Activated gamma-delta T cell treated with Interleukin-2 at 50 U/mL for 16 hours (primary cell): ENCODE results near the gene ADAMTS10.
A peak's percentile ranks its signal among the peaks of the same experiment; 100 is the strongest.
"Not testable (repeated sequence)": the region's sequence is repeated elsewhere in the genome, so short reads cannot be mapped to it uniquely, and the experiment has no call there.

Experiments
- DNase-seq: peaks from one replicate; pipeline ENCODE4 v3.0.0-alpha.2; 2020

Gene ADAMTS10

DNA sequence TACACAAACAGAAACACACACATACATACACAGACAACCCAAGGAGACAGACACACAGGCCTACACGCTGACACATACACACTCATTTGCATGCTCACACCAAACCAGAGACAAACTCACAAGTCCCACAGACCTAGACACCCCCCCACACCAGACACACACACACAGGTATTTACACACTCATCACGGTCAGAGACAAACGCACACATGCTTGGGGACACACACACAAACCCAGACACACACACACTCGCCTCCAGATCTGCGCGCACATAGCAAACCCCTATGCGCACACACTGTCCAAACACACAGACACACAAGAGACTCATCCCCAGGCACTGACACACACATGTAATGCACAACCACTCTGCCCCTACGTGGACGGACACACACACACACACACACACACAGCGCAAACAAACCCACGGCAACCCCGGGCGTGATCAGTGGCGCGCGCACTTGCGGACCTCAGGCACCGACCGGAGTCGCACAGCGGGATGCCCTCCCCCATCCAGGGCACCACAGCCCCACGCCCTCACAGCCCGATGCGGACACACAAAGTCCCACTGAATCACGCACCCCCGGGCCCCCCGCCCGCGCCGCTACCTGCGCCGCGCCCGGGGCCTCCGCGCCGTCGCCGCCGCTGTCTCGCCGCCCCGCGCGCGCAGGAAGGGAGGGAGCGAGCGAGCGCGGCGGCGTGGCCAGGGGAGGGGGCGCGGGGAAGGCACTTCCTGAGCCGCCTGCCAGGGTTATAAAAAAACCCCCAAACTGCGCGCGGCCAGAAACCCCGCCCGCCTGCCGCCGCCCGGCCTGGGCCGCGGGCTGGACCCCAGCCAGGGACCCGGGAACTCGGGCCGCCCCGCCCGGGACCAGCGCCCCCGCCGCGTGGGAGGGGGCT lies at the start of gene ADAMTS10:
ADAMTS10 (minus strand) TSS at position 675 of the 895 bp plus-strand sequence. CDS start 5,005 bp downstream, outside the sequence.
- peak; percentile 42 for DNase-seq

GRCh38 chr19:8659905-8660304 lies 49.4 kb upstream of the ADAMTS10 start:
- no peak for DNase-seq

DNA sequence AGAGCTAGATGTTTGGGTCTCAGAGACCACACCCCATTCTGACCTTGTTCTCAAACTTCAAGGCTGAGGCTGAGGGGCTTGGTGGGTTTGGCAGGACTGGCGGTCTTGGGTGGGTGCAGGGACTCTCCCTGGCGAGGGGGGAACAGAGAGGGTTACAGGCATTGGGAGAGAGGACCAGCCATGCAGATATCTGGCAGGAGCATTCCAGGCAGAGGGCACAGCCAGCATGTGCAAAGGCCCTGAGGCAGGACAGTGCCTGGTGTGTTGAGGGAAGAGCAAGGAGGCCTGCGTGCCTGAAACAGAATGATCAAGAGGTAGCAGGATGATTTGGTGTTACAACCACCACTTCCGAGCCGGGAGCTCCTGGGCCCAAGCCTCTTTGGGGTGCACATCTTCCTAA lies 47.4 kb upstream of the ADAMTS10 start:
- no peak for DNase-seq

GRCh38 chr19:8655340-8655709 lies 44.8 kb upstream of the ADAMTS10 start:
- peak; percentile 50 for DNase-seq

DNA sequence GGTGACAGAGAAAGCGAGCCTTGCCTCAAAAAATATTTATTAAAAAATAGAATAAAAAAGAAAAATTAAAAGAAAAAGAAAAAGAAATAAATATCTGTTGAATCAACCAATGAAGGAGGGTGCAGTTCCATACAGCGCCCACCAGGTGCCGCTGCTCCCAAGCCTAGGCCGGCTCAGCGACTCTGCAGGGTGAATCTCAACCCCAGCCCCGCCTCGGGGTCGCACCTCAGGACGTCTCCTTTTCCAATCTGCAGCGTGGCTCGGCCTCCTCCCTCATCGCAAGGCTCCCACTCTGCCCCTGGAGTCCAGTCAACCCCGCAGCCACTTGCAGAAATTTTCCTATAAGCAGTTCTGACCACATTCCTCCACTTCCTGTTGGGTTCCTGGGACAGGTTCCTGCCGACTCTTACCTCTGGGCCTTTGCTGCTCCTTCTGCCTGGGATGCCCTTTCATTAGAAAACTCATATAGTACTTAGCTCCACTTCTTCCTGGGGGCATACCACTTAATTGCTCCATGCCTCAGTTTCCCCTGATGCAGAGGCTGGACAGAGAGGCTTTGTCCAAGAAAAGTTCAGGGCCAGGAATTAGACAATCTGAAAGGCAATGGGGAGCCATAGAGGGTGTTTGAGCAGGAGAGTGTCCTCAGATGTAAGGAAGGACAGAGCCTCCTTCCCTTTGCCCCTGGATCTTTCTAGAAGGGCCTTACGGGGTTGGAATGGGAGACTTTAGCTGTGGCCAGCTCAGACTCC lies 44.2 kb upstream of the ADAMTS10 start:
- DNase-seq: peak; percentile 70

- DNase-seq: no peak
These were observed 37.7 kb upstream of the ADAMTS10 start for GRCh38 chr19:8648240-8648639.

DNA sequence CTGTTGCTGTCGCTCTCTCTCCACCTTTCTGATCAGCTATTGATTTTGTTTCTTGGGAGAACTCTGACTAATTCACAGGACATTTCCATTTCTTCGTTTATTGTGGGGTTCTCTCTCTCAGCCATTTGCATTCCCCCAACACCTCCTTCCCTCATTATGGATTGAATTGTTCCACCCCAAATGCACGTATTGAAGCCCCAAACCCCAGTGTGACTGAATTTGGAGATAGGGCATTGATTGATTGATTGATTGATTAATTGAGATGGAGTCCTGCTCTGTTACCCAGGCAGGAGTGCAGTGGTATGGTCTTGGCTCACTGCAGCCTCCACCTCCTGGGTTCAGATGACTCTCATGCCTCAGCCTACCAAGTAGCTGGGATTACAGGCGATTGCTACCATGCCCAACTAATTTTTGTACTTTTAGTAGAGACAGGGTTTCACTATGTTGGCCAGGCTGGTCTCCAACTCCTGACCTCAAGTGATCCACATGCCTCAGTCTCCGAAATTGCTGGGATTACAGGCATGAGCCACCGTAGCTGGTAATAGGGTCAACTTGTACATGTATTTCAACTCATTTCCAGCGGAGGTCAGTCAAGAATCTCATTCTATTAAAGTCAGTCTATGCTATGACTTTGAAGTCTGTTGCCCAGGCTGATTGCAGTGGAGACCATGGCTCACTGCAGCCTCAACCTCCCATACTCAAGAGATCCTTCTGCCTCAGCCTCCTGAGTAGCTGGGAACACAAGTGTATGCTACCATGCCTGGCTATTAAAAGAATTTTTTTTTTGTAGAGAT lies 33.5 kb upstream of the ADAMTS10 start:
- DNase-seq: no peak

- no peak for DNase-seq
These were observed 32.0 kb upstream of the ADAMTS10 start for GRCh38 chr19:8642561-8642960.

- peak; percentile 33 for DNase-seq
These were observed 31.5 kb upstream of the ADAMTS10 start for GRCh38 chr19:8641908-8642547.

- DNase-seq: no peak
These were observed 30.8 kb upstream of the ADAMTS10 start for GRCh38 chr19:8641221-8641907.

GRCh38 chr19:8640402-8641004 lies 30.0 kb upstream of the ADAMTS10 start:
- DNase-seq: no peak

GRCh38 chr19:8639821-8640401 lies 29.4 kb upstream of the ADAMTS10 start:
- no peak for DNase-seq

GRCh38 chr19:8638078-8638619 lies 27.6 kb upstream of the ADAMTS10 start:
- DNase-seq: no peak

DNA sequence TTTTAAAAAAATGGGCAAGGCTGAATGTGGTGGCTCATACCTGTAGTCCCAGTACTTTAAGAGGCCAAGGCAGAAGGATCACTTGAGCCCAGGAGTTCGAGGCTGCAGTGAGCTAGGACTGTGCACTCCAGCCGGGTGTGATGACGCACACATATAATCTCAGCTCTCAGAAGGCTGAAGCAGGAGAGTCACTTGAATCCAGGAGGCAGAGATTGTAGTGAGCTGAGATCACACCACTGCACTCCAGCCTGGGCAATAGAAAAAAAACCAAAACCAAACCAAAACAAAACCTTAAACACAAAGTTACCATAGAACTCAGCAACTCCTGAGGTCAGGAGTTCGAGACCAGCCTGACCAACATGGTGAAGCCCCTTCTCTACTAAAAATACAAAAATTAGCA lies 26.6 kb upstream of the ADAMTS10 start:
- not testable (repeated sequence) for DNase-seq

- DNase-seq: no peak
These were observed 24.9 kb upstream of the ADAMTS10 start for GRCh38 chr19:8635422-8635821.

DNA sequence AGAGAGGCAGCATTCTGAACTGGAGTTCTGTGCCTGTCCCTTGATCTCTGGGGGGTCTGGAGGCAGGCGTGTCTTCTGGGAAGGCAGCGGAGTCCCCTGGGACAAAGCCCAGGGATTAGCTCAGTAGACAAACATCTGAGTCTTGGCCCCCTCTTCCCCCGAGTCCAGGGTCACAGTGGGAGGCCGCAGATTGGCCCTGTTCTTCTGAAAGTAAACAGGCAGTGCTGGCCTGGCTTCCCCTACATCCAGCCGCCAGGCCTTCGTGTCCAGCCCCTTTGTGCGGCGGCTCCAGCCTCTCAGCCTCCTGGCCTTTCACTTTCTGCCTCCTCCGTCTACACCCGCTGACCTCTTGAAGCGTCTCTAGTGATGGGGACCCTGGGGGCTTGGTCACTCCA lies 20.9 kb upstream of the ADAMTS10 start:
- no peak for DNase-seq

GRCh38 chr19:8630796-8631424 lies 20.4 kb upstream of the ADAMTS10 start:
- no peak for DNase-seq

GRCh38 chr19:8629996-8630683 lies 19.6 kb upstream of the ADAMTS10 start, which contains the start of gene NFILZ:
TSS of gene NFILZ (plus strand) at chr19:8630633. CDS start at chr19:8676766, 46,133 bp downstream.
- no peak for DNase-seq

DNA sequence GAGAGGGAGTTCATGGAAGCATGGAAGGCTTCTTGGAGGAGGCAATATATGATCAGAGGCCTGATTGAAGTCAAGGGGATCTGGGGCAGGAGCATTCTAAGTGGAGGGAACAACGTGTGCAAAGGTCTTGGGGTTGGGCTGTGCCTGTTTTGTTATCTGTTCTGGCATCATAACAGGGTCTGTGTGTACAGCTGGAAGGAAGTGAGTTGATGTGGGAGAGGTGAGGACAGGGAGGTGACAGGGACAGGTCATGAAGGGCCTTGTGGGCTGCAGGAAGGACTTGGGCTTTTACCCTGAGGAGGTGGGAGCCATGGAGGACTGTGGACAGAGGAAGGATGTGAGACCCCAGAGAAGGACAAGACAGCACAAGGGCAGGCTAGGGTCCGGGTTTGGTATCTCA lies 18.7 kb upstream of the ADAMTS10 start:
- no peak for DNase-seq

DNA sequence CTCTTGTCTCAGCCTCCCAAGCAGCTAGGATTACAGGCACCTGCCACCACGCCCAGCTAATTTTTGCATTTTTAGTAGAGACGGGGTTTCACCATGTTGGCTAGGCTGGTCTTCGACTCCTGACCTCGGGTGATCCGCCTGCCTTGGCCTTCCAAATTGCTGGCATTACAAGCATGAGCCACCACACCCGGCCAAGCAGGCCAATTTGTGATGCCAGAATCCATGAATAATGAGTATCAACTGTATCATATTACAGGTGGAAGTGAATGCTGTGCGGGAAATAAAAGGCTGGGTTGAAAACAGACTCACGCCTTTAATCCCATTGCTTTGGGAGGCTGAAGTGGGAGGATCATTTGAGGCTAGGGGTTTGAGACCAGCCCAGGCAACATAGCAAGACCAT lies 16.3 kb upstream of the ADAMTS10 start:
- no peak for DNase-seq
